Astrocyte (in vitro differentiated cells and primary cell): ENCODE results near the gene EXOC6B. TPM values are rescaled to one million over a fixed set of nuclear protein-coding genes. Genes with fewer than 3 reads are reported as not detected.
A peak's percentile ranks its signal among the peaks of the same experiment; 100 is the strongest.
"Not testable (repeated sequence)": the region's sequence is repeated elsewhere in the genome, so short reads cannot be mapped to it uniquely, and the experiment has no call there.

Experiments
- DNase-seq: peaks from one replicate; pipeline ENCODE4 v3.0.0-alpha.2; 2010; ENCODE audit warnings: low read depth
- FAIRE-seq: peaks from 2 replicates; lab custom pipeline; 2011; peaks lifted over from hg19 to GRCh38; lab: Jason Lieb, UNC
- H2AFZ ChIP-seq: 2 replicates; pipeline ENCODE4 v1.6.0; 2012; ENCODE audit warnings: low read depth, low read length, inconsistent platforms
- H3K27ac ChIP-seq: 2 replicates; pipeline ENCODE4 v1.5.1; 2011; ENCODE audit warnings: low read depth, low read length, inconsistent platforms
- H3K27me3 ChIP-seq: 2 replicates; pipeline ENCODE4 v1.6.0; 2011; ENCODE audit warnings: low read length, inconsistent platforms; ENCODE audit not compliant: insufficient read depth
- H3K36me3 ChIP-seq: 2 replicates; pipeline ENCODE4 v1.5.1; 2011; ENCODE audit warnings: low read length, inconsistent platforms; ENCODE audit not compliant: insufficient read depth
- H3K4me1 ChIP-seq: 2 replicates; pipeline ENCODE4 v1.5.1; 2011; ENCODE audit warnings: low read length, inconsistent platforms; ENCODE audit not compliant: insufficient read depth
- H3K4me2 ChIP-seq: 2 replicates; pipeline ENCODE4 v1.6.0; 2012; ENCODE audit warnings: low read length, inconsistent platforms
- H3K4me3 ChIP-seq: 2 replicates; pipeline ENCODE4 v1.5.1; 2011; ENCODE audit warnings: low read depth, mild to moderate bottlenecking, low read length, inconsistent platforms; ENCODE audit not compliant: insufficient read depth
- H3K79me2 ChIP-seq: 2 replicates; pipeline ENCODE4 v1.6.0; 2012; ENCODE audit warnings: mild to moderate bottlenecking, low read length, inconsistent platforms; ENCODE audit not compliant: insufficient read depth
- H3K9ac ChIP-seq: 2 replicates; pipeline ENCODE4 v1.6.0; 2012; ENCODE audit warnings: mild to moderate bottlenecking, low read length, inconsistent platforms
- H3K9me3 ChIP-seq: 2 replicates; pipeline ENCODE4 v1.5.1; 2012; ENCODE audit warnings: low read depth, mild to moderate bottlenecking, low read length, inconsistent platforms; ENCODE audit not compliant: insufficient read depth
- H4K20me1 ChIP-seq: 2 replicates; pipeline ENCODE4 v1.6.0; 2012; ENCODE audit warnings: low read length, inconsistent platforms; ENCODE audit not compliant: insufficient read depth
- H3K27ac Mint-ChIP-seq: one replicate; pipeline ENCODE4 v1.8.0; 2021; ENCODE audit warnings: mild to moderate bottlenecking, mixed read lengths; ENCODE audit not compliant: unreplicated experiment
- H3K27me3 Mint-ChIP-seq: one replicate; pipeline ENCODE4 v1.8.0; 2021; ENCODE audit warnings: low read depth, mixed read lengths; ENCODE audit not compliant: unreplicated experiment
- H3K36me3 Mint-ChIP-seq: one replicate; pipeline ENCODE4 v1.8.0; 2021; ENCODE audit warnings: low read depth, mixed read lengths; ENCODE audit not compliant: unreplicated experiment
- H3K4me1 Mint-ChIP-seq: one replicate; pipeline ENCODE4 v1.8.0; 2021; ENCODE audit warnings: low read depth, mixed read lengths; ENCODE audit not compliant: unreplicated experiment
- H3K4me3 Mint-ChIP-seq: one replicate; pipeline ENCODE4 v1.8.0; 2021; ENCODE audit warnings: mild to moderate bottlenecking, moderate library complexity, mixed read lengths; ENCODE audit not compliant: unreplicated experiment
- H3K9me3 Mint-ChIP-seq: one replicate; pipeline ENCODE4 v1.8.0; 2021; ENCODE audit warnings: mild to moderate bottlenecking, mixed read lengths; ENCODE audit not compliant: unreplicated experiment
- EZH2 ChIP-seq: IDR thresholded peaks from 2 replicates; pipeline ENCODE4 v1.6.1; 2012; ENCODE audit warnings: mild to moderate bottlenecking, low read length, inconsistent platforms; ENCODE audit not compliant: insufficient read depth
- total RNA-seq: library from RNA; stranded (reverse); gene quantifications from 2 replicates; pipeline ENCODE4 v1.2.1, GENCODE V29; 2021
- TF ChIP-seq, protein P1 (sequence below): IDR thresholded peaks from 2 replicates; pipeline ENCODE4 v1.5.1; 2011; ENCODE audit warnings: low read depth, mild to moderate bottlenecking, inconsistent platforms, low read length, moderate library complexity; ENCODE audit not compliant: insufficient read depth

Gene EXOC6B
- total RNA-seq, 1 donor from 2014 or later = 31.8 TPM

DNA sequence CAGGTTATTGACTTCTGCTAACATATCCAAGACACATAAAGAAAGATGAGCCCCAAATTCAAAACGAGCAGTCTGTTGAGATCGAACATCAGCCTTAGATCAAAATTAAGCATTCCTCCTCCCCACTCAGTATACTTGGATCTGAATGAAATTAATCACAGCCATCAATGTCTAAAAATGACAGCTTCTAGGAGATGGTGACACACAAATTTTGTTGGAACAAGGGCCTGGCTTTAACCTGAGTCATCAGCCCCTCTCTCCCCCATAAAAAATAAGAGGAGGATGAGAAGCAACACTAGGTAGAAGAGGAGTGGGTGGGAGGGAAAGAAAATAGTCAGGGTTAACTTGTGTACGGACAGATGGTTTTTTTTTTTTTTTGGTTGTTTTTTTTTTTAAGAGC is 223.1 kb downstream of the EXOC6B start:
- Mint-ChIP-seq H3K36me3 (no peaks in the 10 kb centered on the region), H3K4me3 (no peak overlapping the region), H3K27me3 (no peaks in the 10 kb centered on the region), H3K9me3 (no peaks in the 10 kb centered on the region), H3K4me1 (peaks cover 14% of the 10 kb centered on the region), H3K27ac (peak overlapping the region; percentile 99)
- no peak for FAIRE-seq
- Histone ChIP-seq H3K27ac (no peak overlapping the region), H3K4me2 (no peak overlapping the region), H3K36me3 (no peaks in the 10 kb centered on the region), H3K9me3 (no peaks in the 10 kb centered on the region), H3K9ac (no peak overlapping the region), H3K79me2 (peaks cover under 1% of the 10 kb centered on the region), H4K20me1 (no peaks in the 10 kb centered on the region), H3K4me3 (no peak overlapping the region), H3K27me3 (no peaks in the 10 kb centered on the region), H2AFZ (no peak overlapping the region), H3K4me1 (peaks cover 5% of the 10 kb centered on the region)
- TF ChIP-seq, protein P1, sequence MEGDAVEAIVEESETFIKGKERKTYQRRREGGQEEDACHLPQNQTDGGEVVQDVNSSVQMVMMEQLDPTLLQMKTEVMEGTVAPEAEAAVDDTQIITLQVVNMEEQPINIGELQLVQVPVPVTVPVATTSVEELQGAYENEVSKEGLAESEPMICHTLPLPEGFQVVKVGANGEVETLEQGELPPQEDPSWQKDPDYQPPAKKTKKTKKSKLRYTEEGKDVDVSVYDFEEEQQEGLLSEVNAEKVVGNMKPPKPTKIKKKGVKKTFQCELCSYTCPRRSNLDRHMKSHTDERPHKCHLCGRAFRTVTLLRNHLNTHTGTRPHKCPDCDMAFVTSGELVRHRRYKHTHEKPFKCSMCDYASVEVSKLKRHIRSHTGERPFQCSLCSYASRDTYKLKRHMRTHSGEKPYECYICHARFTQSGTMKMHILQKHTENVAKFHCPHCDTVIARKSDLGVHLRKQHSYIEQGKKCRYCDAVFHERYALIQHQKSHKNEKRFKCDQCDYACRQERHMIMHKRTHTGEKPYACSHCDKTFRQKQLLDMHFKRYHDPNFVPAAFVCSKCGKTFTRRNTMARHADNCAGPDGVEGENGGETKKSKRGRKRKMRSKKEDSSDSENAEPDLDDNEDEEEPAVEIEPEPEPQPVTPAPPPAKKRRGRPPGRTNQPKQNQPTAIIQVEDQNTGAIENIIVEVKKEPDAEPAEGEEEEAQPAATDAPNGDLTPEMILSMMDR = no peak
- TF ChIP-seq EZH2 = no peak
- no peak for DNase-seq

DNA sequence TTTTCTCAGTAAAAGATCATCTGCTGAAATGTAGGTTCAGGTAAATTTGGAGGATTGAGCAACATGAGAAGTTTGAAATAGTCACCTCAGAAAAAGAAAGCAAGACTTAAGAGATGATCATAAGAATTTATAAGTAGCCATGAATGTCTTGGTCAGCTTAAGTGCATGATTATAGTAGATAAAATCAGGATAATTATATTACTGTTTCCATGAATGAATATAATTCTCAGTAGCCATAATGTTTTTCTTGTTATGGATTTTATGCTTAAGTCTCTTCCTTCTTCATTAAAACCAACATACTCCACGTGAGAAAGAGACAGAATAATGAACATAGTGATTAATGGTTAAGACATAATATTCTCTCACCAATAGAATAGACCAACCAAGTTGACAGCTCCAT is 223.7 kb downstream of the EXOC6B start:
- Histone ChIP-seq H4K20me1 (no peaks in the 10 kb centered on the region), H3K79me2 (peaks cover 2% of the 10 kb centered on the region), H3K36me3 (no peaks in the 10 kb centered on the region), H3K9me3 (no peaks in the 10 kb centered on the region), H3K4me1 (peaks cover 5% of the 10 kb centered on the region), H2AFZ (no peak overlapping the region), H3K27ac (no peak overlapping the region), H3K4me2 (no peak overlapping the region), H3K27me3 (no peaks in the 10 kb centered on the region), H3K4me3 (no peak overlapping the region), H3K9ac (no peak overlapping the region)
- TF ChIP-seq EZH2 = no peak
- TF ChIP-seq, protein P1 = no peak
- Mint-ChIP-seq H3K4me1 (peaks cover 14% of the 10 kb centered on the region), H3K36me3 (no peaks in the 10 kb centered on the region), H3K27me3 (no peaks in the 10 kb centered on the region), H3K4me3 (no peak overlapping the region), H3K27ac (no peak overlapping the region), H3K9me3 (no peaks in the 10 kb centered on the region)
- FAIRE-seq (no peak), DNase-seq (no peak)

DNA sequence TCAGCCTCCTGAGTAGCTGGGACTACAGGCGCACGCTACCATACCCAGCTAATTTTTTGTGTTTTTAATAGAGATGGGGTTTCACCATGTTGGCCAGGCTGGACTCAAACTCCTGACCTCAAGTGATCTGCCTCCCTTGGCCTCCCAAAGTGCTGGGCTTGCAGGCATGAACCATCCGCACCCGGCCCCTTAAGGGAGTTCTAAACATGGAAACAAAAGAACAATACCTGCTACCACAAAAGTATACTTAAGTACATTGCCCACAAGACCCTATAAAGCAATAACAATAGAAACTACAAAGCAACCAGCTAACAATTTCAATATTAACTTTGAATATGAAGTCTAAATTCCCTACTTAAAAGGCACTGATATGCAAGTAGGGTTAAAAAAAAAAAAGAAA is 242.0 kb downstream of the EXOC6B start:
- FAIRE-seq, H3K4me3 ChIP-seq, H3K9me3 Mint-ChIP-seq, H3K27me3 Mint-ChIP-seq, H2AFZ ChIP-seq, H3K36me3 Mint-ChIP-seq, H3K27ac Mint-ChIP-seq, H3K4me2 ChIP-seq, H3K4me1 ChIP-seq, H3K9me3 ChIP-seq, H3K36me3 ChIP-seq, H3K27me3 ChIP-seq, H3K4me1 Mint-ChIP-seq, H3K79me2 ChIP-seq, H3K9ac ChIP-seq, DNase-seq, H3K4me3 Mint-ChIP-seq, H4K20me1 ChIP-seq, H3K27ac ChIP-seq: not testable (repeated sequence)
